ENCODE data around the gene TMEM167A.
"Not testable (repeated sequence)": the region's sequence is repeated elsewhere in the genome, so short reads cannot be mapped to it uniquely, and the experiment has no call there.

TMEM167A gene

DNA sequence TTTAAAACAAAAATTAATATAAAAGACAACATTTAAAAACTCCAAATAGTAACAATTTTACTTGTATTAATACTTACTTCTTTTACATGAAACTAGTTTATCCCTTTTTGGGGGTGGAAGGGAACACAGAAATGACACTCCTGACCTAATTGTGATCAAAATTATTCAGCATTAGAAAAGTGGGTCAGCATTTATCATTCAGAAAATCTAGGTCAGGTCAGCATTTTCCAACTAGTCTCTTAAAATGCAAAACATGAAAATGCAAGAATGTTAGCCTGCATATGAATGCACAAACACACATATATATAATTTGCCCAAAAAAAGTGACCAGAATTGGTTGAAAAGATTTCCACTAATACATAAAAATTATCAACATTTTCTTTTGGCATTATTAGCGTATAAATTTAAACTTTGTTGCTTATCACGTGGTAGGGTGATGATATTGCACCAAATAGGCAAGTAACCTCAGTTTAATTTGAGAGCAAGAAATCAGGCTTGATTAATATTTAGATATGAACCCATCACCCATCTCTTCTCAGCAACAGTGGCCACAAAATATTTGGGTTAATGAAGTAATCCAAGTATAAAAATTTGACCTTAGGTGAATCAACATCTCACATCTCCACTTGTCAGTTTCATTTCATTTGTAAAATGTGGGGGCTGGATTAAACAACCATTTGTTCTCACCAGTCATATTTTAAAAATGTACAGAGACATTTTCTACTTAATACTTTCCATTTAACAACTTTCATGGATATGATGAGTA, 5.7 kb downstream of the TMEM167A start:
- Mint-ChIP-seq H3K4me3 (no peak overlapping the region), H3K27ac (no peak overlapping the region), H3K4me1 (ENCODE audit: low read depth) (peaks cover 49% of the 10 kb centered on the region), H3K36me3 (ENCODE audit: low read depth) (peaks cover 25% of the 10 kb centered on the region), H3K9me3 (no peaks in the 10 kb centered on the region), H3K27me3 (no peaks in the 10 kb centered on the region)
- intact Hi-C loops (cut with micrococcal nuclease): loop anchor here (10.0 kb wide), 1 partner anchor 427 kb away; no protein-coding TSS in a partner anchor

DNA sequence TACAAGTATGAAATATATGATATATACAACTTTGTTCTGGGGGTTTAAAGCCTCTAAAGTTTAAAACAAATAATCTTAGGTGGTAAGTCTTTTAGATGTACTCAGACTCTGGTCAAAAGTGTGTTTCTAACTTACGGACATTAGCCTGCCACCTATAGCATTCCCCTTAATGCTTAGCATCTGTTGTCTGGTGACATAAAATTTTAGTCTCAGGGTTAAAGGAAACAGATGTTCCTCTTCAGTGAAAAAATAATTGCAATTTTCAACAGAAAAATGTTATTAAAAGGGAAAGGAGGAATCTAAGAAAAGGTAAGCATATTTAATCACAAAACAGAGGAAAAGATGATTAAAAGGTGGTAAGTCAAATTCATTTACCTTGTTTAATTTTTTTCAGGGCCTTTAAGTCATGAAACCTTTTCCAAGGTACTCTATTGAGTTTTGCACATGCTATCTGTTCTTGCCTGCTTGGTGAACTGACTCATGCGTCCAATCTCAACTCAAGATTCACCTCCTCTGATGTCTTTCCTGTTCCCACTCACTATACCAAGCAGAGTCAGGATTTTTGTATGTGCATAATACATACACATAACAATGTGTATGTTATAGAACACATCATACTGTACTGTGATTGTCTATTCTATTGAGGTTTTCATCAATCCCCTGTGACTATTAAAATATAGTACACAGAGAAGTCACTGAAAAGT, 7.9 kb downstream of the TMEM167A start:
- peaks cover 40% of the 10 kb centered on the region for H3K4me1 Mint-ChIP-seq (ENCODE audit: low read depth)
- no peak overlapping the region for H3K27ac Mint-ChIP-seq
- intact Hi-C loops (cut with micrococcal nuclease): loop anchor here (10.0 kb wide), 1 partner anchor 714 kb away; no protein-coding TSS in a partner anchor
- H3K36me3 Mint-ChIP-seq (ENCODE audit: low read depth): peaks cover 24% of the 10 kb centered on the region
- no peaks in the 10 kb centered on the region for H3K9me3 Mint-ChIP-seq
- no peaks in the 10 kb centered on the region for H3K27me3 Mint-ChIP-seq
- no peak overlapping the region for H3K4me3 Mint-ChIP-seq

DNA sequence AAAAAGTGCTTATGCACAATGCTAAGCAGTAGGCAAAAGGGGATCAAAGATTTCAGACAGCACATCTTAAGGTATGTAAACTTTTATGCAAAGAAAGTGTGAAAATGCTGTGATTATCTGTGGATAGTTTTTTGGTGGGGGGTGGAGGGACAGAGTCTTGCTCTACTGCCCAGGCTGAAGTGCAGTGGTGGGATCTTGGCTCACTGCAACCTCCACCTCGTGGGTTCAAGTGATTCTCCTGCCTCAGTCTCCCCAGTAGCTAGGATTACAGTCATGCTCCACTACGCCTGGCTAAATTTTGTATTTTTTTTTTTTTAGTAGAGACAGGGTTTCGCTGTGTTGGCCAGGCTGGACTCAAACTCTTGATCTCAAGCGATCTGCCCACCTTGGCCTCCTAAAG, 9.8 kb downstream of the TMEM167A start:
- peaks cover 26% of the 10 kb centered on the region for H3K4me1 Mint-ChIP-seq (ENCODE audit: low read depth)
- H3K27ac Mint-ChIP-seq, H3K27me3 Mint-ChIP-seq, H3K4me3 Mint-ChIP-seq, H3K9me3 Mint-ChIP-seq: not testable (repeated sequence)
- peaks cover 17% of the 10 kb centered on the region for H3K36me3 Mint-ChIP-seq (ENCODE audit: low read depth)
- intact Hi-C loops (cut with micrococcal nuclease): loop anchor here (10.0 kb wide), 1 partner anchor 713 kb away; no protein-coding TSS in a partner anchor

DNA sequence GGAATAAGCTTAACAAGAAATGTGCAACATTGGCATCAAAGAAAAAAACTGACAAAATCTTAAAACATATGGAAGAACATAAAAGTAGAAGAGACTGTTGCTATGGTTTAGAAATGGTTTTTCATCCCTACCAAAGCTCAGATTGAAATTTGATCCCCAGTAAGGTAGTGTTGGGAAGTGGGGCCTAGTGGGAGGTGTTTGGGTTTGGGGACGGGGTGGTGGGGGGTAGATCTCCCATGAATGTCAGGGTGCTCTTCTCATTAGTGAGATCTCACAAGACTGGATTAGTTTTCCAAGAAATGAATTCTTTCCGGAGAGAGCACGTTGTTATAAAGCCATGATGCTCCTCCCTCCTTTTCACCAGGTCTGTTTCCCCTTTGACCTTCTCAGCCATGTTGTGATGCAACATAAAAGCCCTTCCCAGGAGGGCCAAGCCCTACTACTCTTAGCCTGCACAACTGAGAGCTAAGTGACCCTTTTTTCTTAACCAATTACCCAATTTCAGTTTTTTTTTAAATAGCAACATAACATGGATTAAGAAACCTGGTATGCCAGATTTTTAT, 10.6 kb downstream of the TMEM167A start:
- peaks cover 19% of the 10 kb centered on the region for H3K4me1 Mint-ChIP-seq (ENCODE audit: low read depth)
- no peak overlapping the region for H3K4me3 Mint-ChIP-seq
- no peaks in the 10 kb centered on the region for H3K9me3 Mint-ChIP-seq
- no peaks in the 10 kb centered on the region for H3K27me3 Mint-ChIP-seq
- H3K27ac Mint-ChIP-seq: no peak overlapping the region
- H3K36me3 Mint-ChIP-seq (ENCODE audit: low read depth): peaks cover 20% of the 10 kb centered on the region
- intact Hi-C loops (cut with micrococcal nuclease): loop anchor here (10.0 kb wide), 1 partner anchor 712 kb away; no protein-coding TSS in a partner anchor

DNA sequence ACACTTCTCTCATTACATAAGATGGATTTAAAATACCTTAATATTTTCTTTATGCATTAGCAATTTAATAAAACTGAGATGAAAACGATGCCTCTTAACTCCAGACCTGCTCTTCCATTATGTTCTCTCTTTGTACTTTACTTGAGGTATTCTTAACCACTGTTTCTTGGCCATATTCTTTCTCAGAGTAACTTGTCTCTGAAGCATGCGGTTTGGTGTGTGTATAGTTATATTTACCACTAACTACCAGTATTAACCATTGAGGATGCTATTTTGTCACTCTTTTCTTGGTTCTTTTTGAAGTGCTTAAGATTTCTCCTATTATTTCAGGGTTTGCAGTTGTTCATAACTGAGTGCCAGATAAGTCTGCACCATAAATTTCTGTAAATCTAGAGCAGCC, 17.9 kb downstream of the TMEM167A start:
- Mint-ChIP-seq H3K9me3 (no peaks in the 10 kb centered on the region), H3K36me3 (ENCODE audit: low read depth) (peaks cover 62% of the 10 kb centered on the region), H3K27me3 (no peaks in the 10 kb centered on the region), H3K4me3 (no peak overlapping the region), H3K27ac (no peak overlapping the region), H3K4me1 (ENCODE audit: low read depth) (no peaks in the 10 kb centered on the region)
- intact Hi-C loops (cut with micrococcal nuclease): no loop called here

DNA sequence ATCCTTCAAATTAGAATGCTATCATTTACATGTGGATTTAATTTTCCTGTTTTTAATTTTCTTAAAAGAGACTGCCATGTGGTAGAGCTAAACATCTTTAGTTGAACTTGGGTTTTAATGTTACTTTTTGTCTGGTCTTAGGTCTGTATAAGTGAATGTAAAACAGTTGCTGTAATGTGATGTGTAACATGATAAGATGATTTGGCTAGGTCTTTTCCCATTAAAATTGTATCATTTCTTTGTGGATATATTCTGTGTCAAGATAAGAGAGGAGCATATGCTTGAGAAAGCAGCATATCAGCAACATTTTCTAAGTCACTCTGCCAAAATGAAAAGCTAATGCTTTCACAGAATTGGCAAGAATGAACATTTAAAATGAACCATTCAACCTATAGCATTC, 18.5 kb downstream of the TMEM167A start:
- Mint-ChIP-seq H3K4me1 (ENCODE audit: low read depth) (no peaks in the 10 kb centered on the region), H3K4me3 (no peak overlapping the region), H3K27ac (no peak overlapping the region), H3K9me3 (no peaks in the 10 kb centered on the region), H3K36me3 (ENCODE audit: low read depth) (peaks cover 66% of the 10 kb centered on the region), H3K27me3 (no peaks in the 10 kb centered on the region)
- intact Hi-C loops (cut with micrococcal nuclease): no loop called here

DNA sequence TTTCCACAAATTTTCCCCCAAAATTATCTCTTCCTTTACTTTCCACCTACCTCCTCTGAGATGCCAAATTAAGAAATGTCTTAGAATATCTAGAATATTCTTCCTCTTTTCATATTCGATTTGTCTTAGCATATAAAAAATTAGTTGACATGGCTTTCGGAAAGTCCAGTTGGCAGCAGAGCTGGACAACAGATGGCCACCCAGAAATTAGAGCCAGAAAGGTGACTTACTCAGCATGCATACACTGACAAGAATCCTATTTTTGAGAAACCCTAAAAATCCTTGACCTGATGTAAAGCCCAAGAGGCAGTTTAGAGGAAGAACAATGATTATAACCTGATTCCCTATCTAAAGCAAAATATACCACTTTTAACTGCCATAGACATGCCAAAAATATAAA, 22.0 kb downstream of the TMEM167A start:
- intact Hi-C loops (cut with micrococcal nuclease): no loop called here

DNA sequence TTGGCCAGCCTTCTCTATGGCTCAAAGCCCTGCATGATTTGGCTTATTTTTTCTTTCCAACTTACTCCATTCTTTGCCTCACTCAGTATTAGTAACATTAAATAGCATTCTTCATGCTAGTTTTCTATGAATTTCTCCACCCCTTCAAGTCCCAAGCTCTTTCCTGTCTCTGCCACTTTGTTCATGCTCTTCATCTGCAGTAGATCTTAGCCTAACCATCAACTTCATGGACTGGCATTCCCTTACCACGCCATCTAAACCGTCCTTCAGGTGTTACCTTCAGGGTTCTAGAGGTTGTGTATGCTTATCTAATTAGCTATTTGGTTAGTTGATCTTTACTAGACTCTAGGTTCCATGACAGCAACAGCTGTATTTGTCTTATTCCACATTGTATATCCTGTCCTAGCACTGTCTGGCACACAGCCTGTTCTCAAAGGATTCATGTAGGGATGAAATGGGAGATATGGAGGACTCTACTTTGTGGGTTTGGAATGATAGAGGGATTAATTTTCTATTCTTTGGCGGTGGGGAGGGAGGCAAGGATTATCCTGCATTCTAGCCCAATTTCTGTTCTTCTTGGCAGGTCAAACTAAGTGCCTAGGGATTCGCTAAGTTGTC, 26.4 kb downstream of the TMEM167A start:
- Mint-ChIP-seq H3K4me3 (no peak overlapping the region), H3K4me1 (ENCODE audit: low read depth) (no peaks in the 10 kb centered on the region), H3K36me3 (ENCODE audit: low read depth) (peaks cover 56% of the 10 kb centered on the region), H3K27me3 (no peaks in the 10 kb centered on the region), H3K27ac (no peak overlapping the region), H3K9me3 (no peaks in the 10 kb centered on the region)
- intact Hi-C loops (cut with micrococcal nuclease): no loop called here

More for the DNA sequence above, 22.0 kb downstream of the TMEM167A start:
- Mint-ChIP-seq H3K4me3 (no peak overlapping the region), H3K27me3 (no peaks in the 10 kb centered on the region), H3K36me3 (ENCODE audit: low read depth) (peaks cover 76% of the 10 kb centered on the region), H3K9me3 (no peaks in the 10 kb centered on the region), H3K4me1 (ENCODE audit: low read depth) (no peaks in the 10 kb centered on the region), H3K27ac (no peak overlapping the region)

DNA sequence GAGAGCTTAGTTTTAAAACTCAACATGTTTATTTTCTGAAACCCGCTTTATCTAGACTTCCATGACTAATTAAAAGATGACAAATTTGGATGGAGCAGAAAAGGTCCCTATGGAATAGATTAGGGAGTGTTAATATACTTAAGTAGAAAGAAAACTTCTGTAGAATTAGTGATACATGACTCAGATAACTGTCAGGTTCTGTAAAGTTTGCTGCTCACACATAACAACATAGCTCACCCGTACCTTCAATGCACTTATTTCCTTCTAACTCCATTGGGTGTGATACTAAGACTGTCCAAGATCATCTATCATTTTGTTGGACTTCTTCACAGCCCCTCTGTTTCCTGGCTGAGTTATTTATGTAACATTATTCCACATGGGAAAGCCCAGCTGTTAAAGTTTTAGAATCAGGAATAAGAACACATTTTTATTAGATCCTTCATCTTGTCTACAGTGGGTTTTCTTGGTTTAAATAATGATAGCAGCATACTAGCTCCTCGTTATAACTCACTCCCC, 27.8 kb downstream of the TMEM167A start:
- H3K36me3 Mint-ChIP-seq (ENCODE audit: low read depth): peaks cover 42% of the 10 kb centered on the region
- intact Hi-C loops (cut with micrococcal nuclease): no loop called here
- no peaks in the 10 kb centered on the region for H3K4me1 Mint-ChIP-seq (ENCODE audit: low read depth)
- no peak overlapping the region for H3K4me3 Mint-ChIP-seq
- H3K27me3 Mint-ChIP-seq: no peaks in the 10 kb centered on the region
- no peak overlapping the region for H3K27ac Mint-ChIP-seq
- H3K9me3 Mint-ChIP-seq: no peaks in the 10 kb centered on the region

DNA sequence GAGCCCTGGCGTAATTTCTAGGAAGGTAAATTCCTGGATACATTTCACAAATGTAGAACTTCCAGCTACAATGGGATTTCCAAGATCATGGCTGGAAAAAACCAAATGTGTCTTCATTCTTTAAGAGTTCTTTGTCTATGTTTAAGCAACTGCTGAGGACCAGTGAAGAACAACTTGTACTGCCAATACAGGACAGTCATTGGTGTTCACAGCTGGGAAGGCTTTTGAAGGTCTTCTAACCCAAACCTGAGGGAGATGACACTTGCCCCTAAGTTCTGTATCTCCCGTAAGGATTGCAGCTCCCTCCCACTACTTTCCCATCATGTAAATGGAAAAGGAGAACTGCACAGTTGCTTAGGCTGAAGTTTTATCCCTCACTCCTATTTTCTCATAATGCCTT, 28.4 kb downstream of the TMEM167A start:
- Mint-ChIP-seq H3K4me1 (ENCODE audit: low read depth) (no peaks in the 10 kb centered on the region), H3K4me3 (no peak overlapping the region), H3K9me3 (no peaks in the 10 kb centered on the region), H3K27ac (no peak overlapping the region), H3K36me3 (ENCODE audit: low read depth) (peaks cover 36% of the 10 kb centered on the region), H3K27me3 (no peaks in the 10 kb centered on the region)
- intact Hi-C loops (cut with micrococcal nuclease): no loop called here

DNA sequence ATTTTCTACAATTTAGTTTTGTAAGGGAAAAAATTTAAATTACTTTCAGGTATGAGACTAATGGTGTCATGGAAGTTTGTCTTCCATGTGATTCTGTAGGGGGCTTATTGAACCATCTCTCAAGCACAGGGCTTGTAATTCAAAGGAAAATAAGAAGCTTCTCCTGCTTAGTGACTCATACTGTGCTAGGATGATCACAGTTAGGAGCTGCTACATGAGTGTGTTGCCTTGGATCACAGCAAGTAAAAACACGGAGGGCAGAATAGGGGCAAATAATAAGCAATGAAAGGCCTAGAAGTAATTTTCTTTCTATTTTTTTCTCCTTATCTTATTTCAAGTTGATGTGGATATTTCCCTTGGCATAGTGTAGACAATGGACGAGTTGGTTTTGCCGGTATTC, 28.9 kb downstream of the TMEM167A start:
- H3K4me1 Mint-ChIP-seq (ENCODE audit: low read depth): no peaks in the 10 kb centered on the region
- H3K27me3 Mint-ChIP-seq: no peaks in the 10 kb centered on the region
- H3K27ac Mint-ChIP-seq: no peak overlapping the region
- no peaks in the 10 kb centered on the region for H3K9me3 Mint-ChIP-seq
- no peak overlapping the region for H3K4me3 Mint-ChIP-seq
- intact Hi-C loops (cut with micrococcal nuclease): no loop called here
- H3K36me3 Mint-ChIP-seq (ENCODE audit: low read depth): peaks cover 31% of the 10 kb centered on the region

DNA sequence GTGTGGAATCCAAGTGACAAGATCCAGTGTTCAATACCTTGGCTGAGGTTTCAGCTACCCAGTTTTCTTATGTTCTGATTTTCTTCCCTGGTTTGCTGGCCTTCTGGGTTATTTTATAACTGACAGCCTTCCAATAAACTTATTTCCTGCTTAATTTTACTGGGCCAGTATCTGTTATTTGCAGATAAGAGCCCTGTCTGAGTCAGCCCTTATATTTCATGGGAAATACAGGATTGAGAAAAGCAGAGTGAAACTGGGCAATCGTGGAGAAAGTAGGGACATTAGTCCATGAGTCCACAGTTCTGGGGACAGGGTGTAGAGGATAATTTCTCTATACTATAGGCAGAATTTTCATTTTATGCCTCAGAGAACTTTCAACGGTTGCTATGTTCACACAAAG, 32.3 kb downstream of the TMEM167A start:
- H3K4me3 Mint-ChIP-seq: no peak overlapping the region
- no peak overlapping the region for H3K27ac Mint-ChIP-seq
- H3K4me1 Mint-ChIP-seq (ENCODE audit: low read depth): no peaks in the 10 kb centered on the region
- no peaks in the 10 kb centered on the region for H3K27me3 Mint-ChIP-seq
- intact Hi-C loops (cut with micrococcal nuclease): no loop called here
- H3K9me3 Mint-ChIP-seq: no peaks in the 10 kb centered on the region
- peaks cover 4% of the 10 kb centered on the region for H3K36me3 Mint-ChIP-seq (ENCODE audit: low read depth)

DNA sequence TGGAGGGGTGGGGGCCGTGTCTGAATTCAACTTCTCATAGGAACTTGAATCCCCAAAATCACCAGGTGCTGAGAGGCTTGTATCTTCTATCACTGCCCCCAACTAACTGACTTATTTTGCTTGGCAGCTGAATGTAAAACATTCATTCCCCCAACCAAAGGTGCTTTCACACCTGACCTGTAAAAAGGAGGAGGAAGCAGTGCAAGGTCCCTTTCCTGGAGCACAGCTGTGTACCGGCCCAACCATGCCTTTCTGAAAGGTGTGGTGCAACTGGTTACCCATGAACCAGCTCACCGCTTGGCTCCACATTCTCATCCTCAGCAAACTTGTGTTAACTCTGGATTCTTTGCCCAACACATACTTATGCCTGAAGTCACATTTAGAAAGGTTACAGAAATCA, 34.7 kb downstream of the TMEM167A start:
- no peaks in the 10 kb centered on the region for H3K9me3 Mint-ChIP-seq
- H3K4me3 Mint-ChIP-seq: no peak overlapping the region
- no peaks in the 10 kb centered on the region for H3K4me1 Mint-ChIP-seq (ENCODE audit: low read depth)
- H3K27ac Mint-ChIP-seq: no peak overlapping the region
- no peaks in the 10 kb centered on the region for H3K27me3 Mint-ChIP-seq
- H3K36me3 Mint-ChIP-seq (ENCODE audit: low read depth): no peaks in the 10 kb centered on the region
- intact Hi-C loops (cut with micrococcal nuclease): no loop called here

DNA sequence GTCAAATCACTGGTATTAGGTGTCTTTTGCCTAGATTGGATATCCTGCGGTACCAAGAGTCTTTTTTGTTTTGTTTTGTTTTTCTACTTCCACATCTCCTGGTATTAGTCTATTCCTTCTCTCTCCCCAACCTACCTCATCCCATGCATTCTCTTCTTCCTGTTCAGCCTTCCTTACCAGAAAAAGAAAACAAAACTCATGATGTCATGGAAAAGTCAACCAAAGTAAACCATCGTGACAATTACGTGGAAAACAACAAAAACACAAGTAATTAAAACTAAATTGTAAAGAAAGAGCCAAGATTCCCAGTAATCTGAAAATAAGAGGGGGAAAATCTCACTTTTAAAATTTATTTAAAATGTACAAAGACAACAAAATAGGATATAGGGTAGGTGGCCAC, 38.3 kb downstream of the TMEM167A start:
- Mint-ChIP-seq H3K27ac (no peak overlapping the region), H3K27me3 (no peaks in the 10 kb centered on the region), H3K4me1 (ENCODE audit: low read depth) (no peaks in the 10 kb centered on the region), H3K9me3 (no peaks in the 10 kb centered on the region), H3K36me3 (ENCODE audit: low read depth) (no peaks in the 10 kb centered on the region), H3K4me3 (no peak overlapping the region)
- intact Hi-C loops (cut with micrococcal nuclease): no loop called here

Measured in dendritic cell treated with granulocyte-macrophage colony-stimulating factor and Interleukin-4, amounts not matched to agents 40 ng/mL and 50 ng/mL, for 4 days (primary cell).